BJ (cell line): ENCODE results near the gene TMEM69. TPM values are rescaled to one million over a fixed set of nuclear protein-coding genes. Genes with fewer than 3 reads are reported as not detected.

Experiments used
- CTCF ChIA-PET: fragments of 350-600 bp; formaldehyde crosslinking; extraction: SDS; loops from one replicate; lab custom pipeline; 2021; ENCODE audit warnings: antibody characterized with exemption, inconsistent platforms; lab: Yijun Ruan, JAX
- POLR2A ChIA-PET: fragments of 300-600 bp; sonication (Branson Sonifier 250); formaldehyde crosslinking; extraction: SDS; loops from one replicate; lab custom pipeline; 2021; ENCODE audit warnings: antibody characterized with exemption; lab: Charles Lee
- DNase-seq: peaks from one replicate; pipeline ENCODE4 v3.0.0-alpha.2; 2011; ENCODE audit warnings: low read depth
- H3K27me3 ChIP-seq: 2 replicates; pipeline ENCODE4 v1.6.0; 2011; ENCODE audit warnings: low read length; ENCODE audit not compliant: control insufficient read depth, insufficient read depth
- H3K36me3 ChIP-seq: 2 replicates; pipeline ENCODE4 v1.5.1; 2011; ENCODE audit warnings: low read length; ENCODE audit not compliant: control insufficient read depth, insufficient read depth
- H3K4me3 ChIP-seq: 2 replicates; pipeline ENCODE4 v1.5.1; 2011; ENCODE audit warnings: low read depth, mild to moderate bottlenecking, control low read depth, low read length
- CTCF ChIP-seq: IDR thresholded peaks from 2 replicates; pipeline ENCODE4 v1.5.1; 2011; ENCODE audit warnings: low read depth, mild to moderate bottlenecking, control low read depth, inconsistent platforms, low read length, moderate library complexity; ENCODE audit not compliant: insufficient read depth
- polyA plus RNA-seq: library from polyadenylated mRNA; depleted of rRNA; stranded (reverse); fragments of >200 nt; gene quantifications from 2 replicates; pipeline ENCODE4 v1.2.3, GENCODE V29; 2011

Gene TMEM69
- polyA plus RNA-seq, 1 experiment, result 37.9 TPM

GRCh38 chr1:45658171-45658570 is 29.8 kb upstream of the TMEM69 start:
- no peak for TF ChIP-seq CTCF
- POLR2A ChIA-PET, result no interaction called here
- CTCF ChIA-PET, result no interaction called here

GRCh38 chr1:45659222-45659621 is 28.8 kb upstream of the TMEM69 start:
- TF ChIP-seq CTCF, result no peak
- Histone ChIP-seq H3K27me3 (no peaks in the 10 kb centered on the region), H3K36me3 (peaks cover 11% of the 10 kb centered on the region), H3K4me3 (no peak overlapping the region)
- POLR2A ChIA-PET, result no interaction called here
- CTCF ChIA-PET, result no interaction called here
- DNase-seq, result no peak

More at GRCh38 chr1:45658171-45658570, 29.8 kb upstream of the TMEM69 start:
- no peaks in the 10 kb centered on the region for H3K27me3 ChIP-seq
- H3K4me3 ChIP-seq, result no peak overlapping the region
- DNase-seq, result no peak
- peaks cover 13% of the 10 kb centered on the region for H3K36me3 ChIP-seq

GRCh38 chr1:45660336-45660735 is 27.6 kb upstream of the TMEM69 start:
- POLR2A ChIA-PET, result no interaction called here
- CTCF ChIA-PET, result no interaction called here
- no peak for DNase-seq
- Histone ChIP-seq H3K4me3 (no peak overlapping the region), H3K36me3 (peaks cover 10% of the 10 kb centered on the region), H3K27me3 (no peaks in the 10 kb centered on the region)
- TF ChIP-seq CTCF, result no peak

- no peak overlapping the region for H3K4me3 ChIP-seq
- POLR2A ChIA-PET, result no interaction called here
- CTCF ChIA-PET, result interaction anchor here (0.7 kb wide), 1 partner anchor 155 kb away, joined by 3 read pairs; no protein-coding TSS in a partner anchor
Measured at GRCh38 chr1:45666836-45667235, 21.1 kb upstream of the TMEM69 start.

More at GRCh38 chr1:45666836-45667235, 21.1 kb upstream of the TMEM69 start:
- Histone ChIP-seq H3K36me3 (no peaks in the 10 kb centered on the region), H3K27me3 (no peaks in the 10 kb centered on the region)
- no peak for TF ChIP-seq CTCF
- no peak for DNase-seq
